Measurements from ENCODE around the gene ZNF664.

The ZNF664 gene

GRCh38 chr12:123992118-123992825 is 19.3 kb downstream of the ZNF664 start:
- DNase-seq, result no peak

- no peak for DNase-seq
Observed at GRCh38 chr12:123995023-123995748, 22.2 kb downstream of the ZNF664 start.

GRCh38 chr12:123996581-123996980 is 23.6 kb downstream of the ZNF664 start:
- DNase-seq, result no peak

GRCh38 chr12:123997033-123997822 is 24.2 kb downstream of the ZNF664 start:
- no peak for DNase-seq

GRCh38 chr12:123997908-123998307 is 24.9 kb downstream of the ZNF664 start:
- no peak for DNase-seq

GRCh38 chr12:123998344-123998990 is 25.5 kb downstream of the ZNF664 start:
- DNase-seq, result no peak

- DNase-seq, result no peak
Observed at GRCh38 chr12:123998991-123999359, 26.0 kb downstream of the ZNF664 start.

GRCh38 chr12:124000111-124000510 is 27.1 kb downstream of the ZNF664 start:
- no peak for DNase-seq

- no peak for DNase-seq
Observed at GRCh38 chr12:124001343-124001742, 28.3 kb downstream of the ZNF664 start.

- no peak for DNase-seq
Observed at GRCh38 chr12:124002021-124002644, 29.1 kb downstream of the ZNF664 start.

GRCh38 chr12:124002654-124003053 is 29.6 kb downstream of the ZNF664 start:
- no peak for DNase-seq

- DNase-seq, result no peak
Observed at GRCh38 chr12:124004233-124004875, 31.3 kb downstream of the ZNF664 start.

- DNase-seq, result no peak
Observed at GRCh38 chr12:124006085-124006845, 33.2 kb downstream of the ZNF664 start.

GRCh38 chr12:124006846-124007713 is 34.1 kb downstream of the ZNF664 start:
- DNase-seq, result no peak

GRCh38 chr12:124007826-124008570 is 35.0 kb downstream of the ZNF664 start:
- no peak for DNase-seq

GRCh38 chr12:124008595-124008994 is 35.6 kb downstream of the ZNF664 start:
- DNase-seq, result no peak

- no peak for DNase-seq
Observed at GRCh38 chr12:124009781-124010180, 36.8 kb downstream of the ZNF664 start.

- DNase-seq, result no peak
Observed at GRCh38 chr12:124010687-124011086, 37.7 kb downstream of the ZNF664 start.

GRCh38 chr12:124011435-124012115 is 38.6 kb downstream of the ZNF664 start:
- DNase-seq, result no peak
